ENCODE measurements around the gene NAALADL2.
"Not testable (repeated sequence)": the region's sequence is repeated elsewhere in the genome, so short reads cannot be mapped to it uniquely, and the experiment has no call there.

The NAALADL2 gene

DNA sequence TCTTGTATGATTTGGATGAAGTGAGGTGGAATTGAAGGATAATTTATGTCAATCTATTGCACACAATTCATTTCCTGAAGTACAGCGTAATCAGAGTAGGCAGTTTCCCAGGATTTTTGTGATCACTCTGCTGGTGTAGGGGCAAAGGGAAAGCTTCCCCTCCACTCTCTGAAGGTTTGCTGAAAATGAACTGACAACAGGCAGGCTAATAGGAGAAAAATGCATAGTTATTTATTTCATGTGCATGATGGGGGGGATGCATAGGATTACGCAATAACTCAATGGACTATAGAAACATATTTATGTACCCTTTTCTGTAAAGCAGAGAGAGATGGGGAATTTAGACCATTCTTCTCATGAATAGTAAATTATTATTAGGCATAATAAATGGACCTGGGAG is 872.9 kb downstream of the NAALADL2 start:
- DNase-seq = no peak

DNA sequence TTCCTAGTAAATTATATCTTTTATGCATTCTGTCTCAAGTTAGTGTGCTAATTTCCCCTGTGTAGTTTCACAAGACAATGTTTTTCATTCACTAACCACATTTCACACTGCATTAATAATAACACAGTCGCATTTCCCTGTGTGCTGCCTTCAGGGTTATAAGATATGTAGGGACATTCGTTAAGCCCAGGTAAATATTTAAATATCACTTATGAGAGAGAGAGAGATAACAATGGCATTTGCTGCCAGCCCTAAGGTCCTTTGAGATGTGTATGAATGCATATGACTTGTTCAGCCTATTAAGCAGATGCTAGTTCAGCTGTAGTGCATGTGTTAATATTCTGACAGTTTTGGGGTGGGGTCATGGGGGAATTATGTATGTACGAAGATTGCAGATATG is 876.7 kb downstream of the NAALADL2 start:
- no peak for DNase-seq

DNA sequence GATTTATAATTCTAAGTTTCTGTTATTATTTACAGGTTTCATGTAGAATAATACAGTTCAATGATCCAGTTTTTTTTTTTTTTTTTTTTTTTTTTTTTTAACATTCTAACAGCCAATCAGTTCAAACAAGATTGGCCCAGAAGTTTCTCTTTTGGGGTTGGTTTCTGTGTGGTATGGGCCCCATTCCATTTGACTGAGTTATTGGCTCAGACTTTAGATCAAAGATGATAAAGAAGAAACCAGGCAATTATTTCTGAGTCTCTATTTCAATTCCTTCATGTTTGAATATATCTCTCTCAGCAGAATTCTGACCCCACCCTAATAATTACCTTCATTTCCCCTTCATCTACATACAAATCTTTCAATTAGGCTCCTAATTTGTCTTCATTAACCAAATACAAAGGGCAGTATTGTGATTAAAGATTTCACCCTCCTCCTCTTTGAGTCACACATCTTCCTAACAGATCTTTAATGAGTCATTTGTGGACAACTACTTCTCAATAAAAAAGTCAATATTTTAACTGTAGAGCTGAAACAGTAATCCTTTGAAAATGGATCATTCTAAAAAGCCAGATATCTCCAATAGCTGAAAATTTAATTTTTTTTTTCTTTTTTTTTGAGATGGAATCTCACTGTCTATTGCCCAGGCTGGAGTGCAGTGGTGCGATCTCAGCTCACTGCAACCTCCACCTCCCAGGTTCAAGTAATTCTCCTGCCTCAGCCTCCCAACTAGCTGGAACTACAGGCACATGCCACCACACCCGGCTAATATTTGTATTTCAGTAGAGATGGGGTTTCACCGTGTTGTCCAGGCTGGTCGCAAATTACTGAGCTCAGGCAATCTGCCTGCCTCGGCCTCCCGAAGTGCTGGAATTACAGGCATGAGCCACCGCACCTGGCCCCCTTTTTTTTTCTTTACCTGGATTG is 878.8 kb downstream of the NAALADL2 start:
- DNase-seq = no peak

DNA sequence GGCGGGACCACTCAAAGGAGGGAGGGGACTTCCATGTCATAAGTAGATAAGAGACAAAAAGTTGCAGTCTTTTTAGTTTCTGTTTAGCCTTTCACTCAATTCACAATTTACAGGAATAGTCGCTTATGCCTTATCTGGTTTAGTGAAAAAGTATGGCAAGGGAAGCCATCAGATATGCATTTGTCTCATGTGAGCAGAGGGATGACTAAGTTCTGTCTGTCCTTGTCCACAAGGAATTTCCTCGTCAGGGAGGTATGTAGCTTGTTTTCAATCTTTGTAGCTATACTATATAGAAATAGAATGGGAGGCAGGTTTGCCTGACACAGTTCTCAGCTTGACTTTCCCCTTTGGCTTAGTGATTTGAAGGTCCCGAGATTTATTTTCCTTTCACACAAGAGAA is 882.8 kb downstream of the NAALADL2 start:
- no peak for DNase-seq

DNA sequence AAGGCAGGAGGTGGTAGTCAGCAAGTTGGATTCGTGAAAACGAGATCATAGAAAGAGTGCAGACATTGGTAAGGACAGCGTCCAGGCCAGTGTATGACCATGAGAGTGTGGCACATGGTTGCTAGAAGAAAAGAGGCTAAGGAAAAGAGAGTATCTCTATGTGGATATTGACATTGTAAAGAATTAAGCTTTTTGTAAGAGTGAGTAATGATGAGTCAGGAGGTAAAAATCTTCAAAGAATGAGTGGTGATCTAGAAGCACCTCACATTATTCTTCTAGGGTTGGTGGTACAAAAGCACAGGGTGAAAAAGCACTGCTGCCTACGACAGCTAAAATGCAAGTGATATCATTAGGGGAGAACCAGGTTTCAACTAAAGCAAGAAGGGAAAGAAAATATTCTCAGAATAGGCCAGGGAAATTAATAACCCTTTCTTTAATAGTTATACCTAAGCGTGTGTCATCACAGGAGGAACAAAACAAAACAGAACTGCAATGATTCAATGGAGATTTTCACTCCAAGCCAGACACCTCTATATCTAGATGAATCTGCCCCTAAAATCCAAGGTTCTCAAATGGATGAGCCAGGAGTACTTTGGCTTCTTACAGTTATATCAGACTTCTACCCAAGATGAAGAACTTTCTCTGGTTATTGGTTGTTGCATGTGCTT is 884.7 kb downstream of the NAALADL2 start:
- DNase-seq = no peak

DNA sequence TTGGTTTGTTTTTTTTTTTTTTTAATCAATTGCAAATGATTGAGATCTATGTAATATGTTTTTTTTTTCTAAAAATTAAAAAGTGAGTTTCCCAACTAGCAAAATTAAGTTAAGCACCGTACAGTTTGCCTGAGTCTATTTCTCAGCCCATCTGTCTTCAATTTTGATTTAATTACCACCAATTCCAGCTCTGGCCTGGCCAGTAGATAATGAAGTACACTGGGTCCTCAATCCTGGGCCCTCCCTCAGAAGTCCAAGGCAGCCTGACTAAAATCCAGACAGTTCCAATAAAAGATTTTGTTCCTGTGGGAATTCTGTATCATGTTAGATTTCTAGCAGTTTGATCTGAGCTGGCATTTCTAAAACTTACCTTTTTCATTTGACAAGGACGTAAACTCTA is 887.2 kb downstream of the NAALADL2 start:
- no peak for DNase-seq

DNA sequence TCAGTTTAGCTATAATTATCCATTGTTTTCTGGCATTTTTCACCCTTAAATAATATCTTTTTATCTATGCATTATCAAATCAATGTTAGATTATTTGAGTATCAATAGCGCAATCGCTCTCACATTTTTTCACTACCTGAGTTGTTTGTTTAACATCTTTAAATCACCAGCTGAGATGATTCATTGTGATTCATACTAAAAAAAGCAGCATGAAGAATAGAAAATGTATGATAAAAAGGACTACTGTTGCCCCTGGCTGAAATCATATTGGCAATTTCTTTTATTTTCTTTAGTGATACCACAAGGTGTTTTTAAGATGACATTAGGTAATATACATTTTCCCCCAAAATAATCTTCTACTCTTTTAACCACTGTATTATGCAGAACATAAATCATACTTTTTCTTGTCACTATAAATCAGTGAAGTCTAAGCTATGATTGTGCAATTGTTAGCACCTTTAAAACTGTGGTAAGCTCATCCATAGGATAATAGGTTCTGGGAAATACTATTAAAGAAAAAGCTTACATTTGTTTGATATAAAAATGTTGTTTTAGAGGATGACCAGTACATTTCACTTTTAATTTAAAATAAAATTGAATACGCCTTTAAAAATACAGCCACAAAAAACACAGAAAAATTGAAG is 889.1 kb downstream of the NAALADL2 start:
- no peak for DNase-seq

DNA sequence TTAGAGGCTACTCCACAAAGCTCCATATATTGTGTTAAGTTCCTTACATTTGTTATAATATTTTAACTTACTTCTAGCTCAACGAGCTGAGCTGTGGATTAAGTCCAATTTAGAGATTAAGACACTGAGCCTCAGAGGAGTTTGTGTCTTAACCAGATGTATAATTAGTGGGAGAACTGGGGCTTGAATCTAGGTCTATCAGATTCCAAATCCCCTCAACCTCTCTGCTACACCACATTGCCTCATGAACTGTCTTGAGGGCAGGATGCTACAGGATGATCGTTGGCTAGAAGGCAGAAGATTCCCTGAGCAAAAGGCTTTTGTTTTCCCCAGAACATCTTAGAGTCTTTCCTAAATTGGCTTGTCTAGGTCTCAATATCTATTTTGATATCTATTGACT is 890.8 kb downstream of the NAALADL2 start:
- DNase-seq = no peak

DNA sequence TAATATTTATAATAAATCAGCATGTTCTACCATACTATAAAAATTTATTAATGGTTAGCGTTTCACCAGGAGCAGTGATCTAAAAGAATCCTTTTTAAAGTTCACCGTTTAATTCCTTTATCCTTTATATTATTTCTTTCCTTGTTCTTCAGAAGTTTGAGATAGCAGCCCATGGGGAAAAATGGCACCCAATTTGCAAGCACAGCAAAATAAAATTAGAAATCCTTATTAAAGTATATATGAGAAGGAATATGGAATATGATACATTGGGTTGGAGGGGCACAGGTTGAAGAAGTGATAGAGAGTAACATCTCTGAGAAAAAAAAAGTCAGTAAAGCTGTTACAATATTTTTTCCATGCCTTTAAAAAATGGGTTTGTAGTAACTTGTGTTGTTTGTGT is 892.0 kb downstream of the NAALADL2 start:
- no peak for DNase-seq

DNA sequence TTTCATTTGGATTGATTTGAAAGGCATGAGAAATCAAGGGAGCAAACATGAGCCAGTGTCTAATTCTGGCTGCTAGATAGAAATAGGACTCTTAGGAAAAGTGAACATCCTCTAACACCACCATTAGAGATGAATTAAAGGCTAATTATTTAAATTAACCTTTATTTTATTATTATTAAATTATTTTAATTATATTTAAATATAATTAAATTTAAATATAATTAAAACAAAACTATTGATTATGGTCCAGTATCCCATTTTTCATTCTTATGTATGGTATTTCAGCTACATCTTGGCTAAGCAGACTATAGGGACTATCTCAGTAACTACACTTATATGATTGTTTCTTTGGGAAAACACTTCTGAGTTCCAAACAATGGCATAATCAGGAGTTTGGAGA is 904.8 kb downstream of the NAALADL2 start:
- no peak for DNase-seq

DNA sequence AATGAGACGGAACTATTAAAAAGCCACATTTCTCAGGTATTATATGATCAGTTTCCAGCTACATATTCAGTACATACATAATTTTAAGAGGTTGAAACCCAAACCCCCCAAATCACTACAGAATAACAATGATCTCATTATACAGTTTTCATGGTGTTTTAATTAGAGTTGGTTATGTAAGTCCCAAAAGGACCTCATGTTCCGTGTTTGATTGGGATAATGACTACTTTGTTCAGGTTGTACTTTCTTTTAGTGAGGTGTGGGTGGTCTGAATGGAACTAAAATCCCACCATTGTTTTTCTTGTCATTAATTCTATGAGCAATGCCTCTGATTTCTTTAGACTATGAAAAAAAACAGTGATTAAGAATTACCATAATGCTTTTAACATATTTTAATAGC is 905.6 kb downstream of the NAALADL2 start:
- DNase-seq = no peak

DNA sequence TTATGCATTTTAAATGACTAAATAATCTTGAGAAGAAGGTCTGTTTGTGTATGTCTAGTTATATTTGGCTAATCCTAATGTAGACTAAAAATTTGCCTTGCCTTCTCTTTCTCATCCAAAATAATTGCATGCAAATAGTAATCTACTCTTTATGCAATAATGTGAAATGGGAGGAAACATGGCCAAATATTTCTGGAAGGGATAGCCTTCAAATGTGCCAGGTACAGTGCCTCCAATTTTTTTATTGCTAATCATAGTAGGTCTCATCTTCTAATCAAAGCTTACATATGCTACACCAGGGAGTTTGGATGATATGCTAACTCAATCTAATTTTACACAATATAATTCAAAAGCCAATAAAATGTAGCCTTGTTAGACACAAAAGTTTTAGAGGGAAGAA is 911.3 kb downstream of the NAALADL2 start:
- no peak for DNase-seq

DNA sequence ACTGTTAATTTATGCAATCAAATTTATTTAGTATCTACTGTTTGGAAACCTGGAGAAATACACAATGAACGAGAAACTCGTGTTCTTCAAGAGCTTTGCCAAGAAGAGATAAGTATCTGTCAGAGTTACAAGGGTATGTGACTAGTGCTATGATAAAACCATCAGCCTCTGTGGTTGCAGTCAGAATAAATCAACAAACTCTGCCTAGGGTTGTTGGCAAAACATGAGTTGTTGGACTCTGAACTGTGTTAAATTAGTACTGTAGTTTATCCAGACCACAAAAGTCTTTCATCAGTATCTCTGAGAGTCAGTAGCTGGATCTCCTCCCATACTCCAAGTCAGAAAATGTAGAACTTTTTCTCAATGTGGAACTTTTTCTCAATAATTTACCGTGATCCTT is 918.4 kb downstream of the NAALADL2 start:
- DNase-seq = no peak

DNA sequence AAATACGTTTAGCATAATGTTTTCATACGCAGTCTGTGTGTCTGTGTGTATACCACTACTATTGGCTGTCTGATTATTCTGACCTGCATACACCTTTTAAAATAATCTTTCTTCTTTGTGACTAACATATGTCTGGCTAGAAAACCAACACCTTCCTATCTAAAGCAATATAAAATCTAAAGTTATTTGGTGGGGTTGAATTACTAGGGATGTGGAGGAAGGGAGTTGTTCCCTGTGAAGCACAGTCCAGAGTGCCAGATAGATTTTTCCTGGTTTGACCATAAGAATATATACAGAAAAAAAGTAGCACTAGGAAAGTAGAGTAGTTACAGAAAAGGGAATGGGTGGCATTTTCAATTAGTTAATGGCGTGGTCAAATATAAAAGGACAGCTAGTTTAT is 918.8 kb downstream of the NAALADL2 start:
- no peak for DNase-seq

DNA sequence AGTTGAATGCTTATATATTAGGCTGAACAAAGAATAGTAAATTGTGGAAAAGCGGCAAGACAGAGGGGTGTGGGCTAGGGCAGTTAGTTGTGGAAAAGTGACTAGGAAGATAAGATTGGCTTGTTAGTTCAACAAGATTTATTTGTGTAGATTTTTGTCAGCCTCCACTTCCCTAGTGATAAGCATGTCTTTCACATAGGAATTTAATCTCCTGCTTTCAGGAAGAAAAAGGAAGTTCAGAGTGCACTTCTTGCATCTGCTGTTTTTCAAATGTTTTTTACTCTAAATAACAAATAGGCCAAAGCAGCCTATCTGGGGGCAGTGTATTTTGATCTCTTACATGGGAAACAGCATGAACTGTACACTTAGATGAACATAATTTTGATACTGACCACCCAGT is 919.9 kb downstream of the NAALADL2 start:
- no peak for DNase-seq

DNA sequence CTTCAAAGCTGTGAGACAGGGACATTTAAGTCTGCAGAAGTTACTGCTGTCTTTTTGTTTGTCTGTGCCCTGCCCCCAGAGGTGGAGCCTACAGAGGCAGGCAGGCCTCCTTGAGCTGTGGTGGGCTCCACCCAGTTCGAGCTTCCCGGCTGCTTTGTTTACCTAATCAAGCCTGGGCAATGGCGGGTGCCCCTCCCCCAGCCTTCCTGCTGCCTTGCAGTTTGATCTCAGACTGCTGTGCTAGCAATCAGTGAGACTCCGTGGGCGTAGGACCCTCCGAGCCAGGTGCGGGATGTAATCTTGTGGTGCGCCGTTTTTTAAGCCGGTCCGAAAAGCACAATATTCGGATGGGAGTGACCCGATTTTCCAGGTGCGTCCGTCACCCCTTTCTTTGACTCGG is 928.0 kb downstream of the NAALADL2 start:
- not testable (repeated sequence) for DNase-seq

DNA sequence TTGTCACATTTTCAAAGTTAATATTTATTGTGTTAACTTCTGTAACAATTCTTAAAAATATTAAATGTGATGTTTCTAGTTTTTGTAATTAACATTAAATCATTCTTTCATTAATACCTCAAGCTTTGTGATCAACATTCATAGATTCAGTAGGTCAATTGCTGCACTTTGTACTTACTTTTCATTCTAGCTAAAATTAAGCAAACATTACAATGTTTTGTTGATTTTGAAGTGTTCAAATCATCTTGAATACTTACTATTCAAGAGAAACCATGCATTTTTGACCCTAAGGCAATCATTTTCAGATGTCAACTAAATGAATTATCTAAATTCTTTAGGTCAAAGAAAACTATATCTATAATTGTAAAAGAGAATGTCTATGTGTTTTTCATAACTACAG is 933.1 kb downstream of the NAALADL2 start:
- no peak for DNase-seq

DNA sequence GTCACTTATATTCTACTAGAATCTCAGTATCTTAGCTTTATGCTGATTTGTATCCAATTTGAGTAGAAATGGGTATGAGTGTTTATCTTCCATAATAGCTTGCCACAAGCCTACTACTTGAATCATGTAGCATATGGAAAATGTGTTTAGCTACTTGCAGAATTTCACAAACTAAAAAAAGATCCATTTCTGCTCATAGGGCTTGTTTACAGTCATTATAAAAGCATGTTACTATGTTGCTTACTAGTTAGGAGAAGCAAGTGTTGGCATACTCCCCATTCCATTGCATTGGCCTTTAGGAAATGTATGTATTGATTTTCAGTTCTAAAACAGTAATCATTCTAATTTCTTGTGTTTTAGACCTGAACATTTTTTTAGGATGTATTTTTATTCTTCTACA is 939.2 kb downstream of the NAALADL2 start:
- DNase-seq = no peak

DNA sequence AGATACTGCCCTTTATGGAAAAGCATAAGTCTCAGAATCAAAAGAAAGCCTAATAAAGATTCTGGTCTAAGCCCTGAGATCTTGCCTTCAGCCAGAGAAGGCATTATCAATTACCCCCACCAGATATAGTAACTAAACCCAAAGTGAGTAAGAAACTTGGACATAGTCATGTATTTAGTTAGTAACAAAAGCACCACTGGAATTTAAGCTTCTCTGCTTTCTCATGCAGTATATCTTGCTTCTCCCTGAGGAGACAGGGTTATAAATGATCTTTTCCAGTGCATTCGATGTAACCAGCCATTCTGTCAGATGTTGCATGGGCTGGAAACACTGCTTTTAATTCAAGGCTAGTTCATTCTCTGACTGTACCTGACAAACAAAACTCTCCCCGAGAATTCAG is 946.7 kb downstream of the NAALADL2 start:
- DNase-seq = no peak

DNA sequence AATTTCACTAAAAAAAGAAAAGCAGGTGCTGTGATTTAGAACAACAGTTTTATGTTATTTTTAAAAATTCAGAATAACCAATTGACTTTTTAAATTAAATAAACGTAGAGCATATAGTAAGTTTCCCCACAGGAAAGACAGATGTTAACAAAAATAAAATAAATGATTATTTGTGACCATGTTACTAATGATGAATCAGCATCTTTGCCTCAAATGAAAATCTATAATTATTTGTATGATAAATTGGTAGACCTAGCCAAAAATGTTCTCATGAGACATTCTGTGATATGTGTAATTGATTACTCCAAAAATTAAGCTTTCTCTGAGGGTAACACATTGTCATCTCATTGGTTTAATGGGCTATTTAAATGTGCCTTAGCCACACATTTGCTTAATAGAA is 948.0 kb downstream of the NAALADL2 start:
- DNase-seq = no peak

DNA sequence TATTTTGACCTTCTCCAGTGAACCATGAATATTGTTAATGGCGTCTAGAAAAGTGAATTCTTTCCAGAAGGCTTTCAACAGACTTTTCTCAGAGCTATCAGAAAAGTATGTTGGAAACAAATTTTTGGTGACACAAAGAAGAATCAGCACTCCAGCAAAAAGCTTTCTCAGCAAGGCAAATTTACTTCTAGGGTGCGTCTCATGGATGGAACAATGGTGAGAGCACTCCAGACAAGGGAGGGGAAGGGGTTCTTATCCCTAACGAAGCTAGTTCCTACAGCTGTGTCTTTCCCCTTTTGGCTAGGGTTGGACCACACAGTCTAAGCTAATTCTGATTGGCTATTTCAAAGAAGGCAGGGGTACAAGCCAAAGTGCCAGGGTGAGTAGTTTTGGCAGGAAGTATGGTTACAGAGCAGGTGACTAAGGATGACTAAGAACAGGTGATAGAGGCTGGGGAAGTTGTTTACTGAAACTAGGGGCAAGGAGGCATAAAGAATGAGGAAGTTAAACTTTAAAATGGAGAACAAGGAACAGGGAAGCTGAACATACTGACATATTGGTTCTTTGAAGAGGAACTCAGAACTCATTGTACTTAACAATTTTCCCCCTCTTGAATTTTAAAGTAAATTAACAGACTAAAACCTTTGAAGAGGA is 959.8 kb downstream of the NAALADL2 start:
- no peak for DNase-seq

DNA sequence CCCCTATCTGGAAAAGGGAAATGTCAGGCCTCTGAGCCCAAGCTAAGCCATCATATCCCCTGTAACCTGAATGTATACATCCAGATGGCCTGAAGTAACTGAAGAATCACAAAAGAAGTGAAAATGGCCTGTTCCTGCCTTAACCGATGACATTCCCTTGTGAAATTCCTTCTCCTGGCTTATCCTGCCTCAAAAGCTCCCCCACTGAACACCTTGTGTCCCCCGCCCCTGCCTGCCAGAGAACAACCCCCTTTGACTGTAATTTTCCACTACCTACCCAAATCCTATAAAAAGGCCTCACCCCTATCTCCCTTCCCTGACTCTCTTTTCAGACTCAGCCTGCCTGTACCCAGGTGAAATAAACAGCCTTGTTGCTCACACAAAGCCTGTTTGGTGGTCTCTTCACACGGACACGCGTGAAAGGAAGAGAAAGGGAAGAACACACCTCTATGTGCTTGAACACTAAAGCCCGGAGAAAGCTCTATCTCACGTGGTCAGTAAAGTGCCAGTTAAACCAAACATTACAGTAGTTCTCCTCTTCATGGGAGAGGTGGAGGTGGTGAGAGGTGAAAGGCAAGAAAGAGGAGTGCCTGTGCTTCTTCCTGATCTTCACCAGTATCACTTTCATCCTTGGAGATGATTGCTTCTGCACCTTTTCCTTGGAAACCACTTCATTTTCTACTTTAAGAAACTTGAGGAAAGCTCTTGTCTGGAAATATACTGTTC is 963.8 kb downstream of the NAALADL2 start:
- DNase-seq = not testable (repeated sequence)
